Measurements from ENCODE around the gene SYCE3. TPM values are rescaled to one million over a fixed set of nuclear protein-coding genes. Genes with fewer than 3 reads are reported as not detected.

SYCE3 gene
- total RNA-seq, 1 donor from 2014 or later: not detected

DNA sequence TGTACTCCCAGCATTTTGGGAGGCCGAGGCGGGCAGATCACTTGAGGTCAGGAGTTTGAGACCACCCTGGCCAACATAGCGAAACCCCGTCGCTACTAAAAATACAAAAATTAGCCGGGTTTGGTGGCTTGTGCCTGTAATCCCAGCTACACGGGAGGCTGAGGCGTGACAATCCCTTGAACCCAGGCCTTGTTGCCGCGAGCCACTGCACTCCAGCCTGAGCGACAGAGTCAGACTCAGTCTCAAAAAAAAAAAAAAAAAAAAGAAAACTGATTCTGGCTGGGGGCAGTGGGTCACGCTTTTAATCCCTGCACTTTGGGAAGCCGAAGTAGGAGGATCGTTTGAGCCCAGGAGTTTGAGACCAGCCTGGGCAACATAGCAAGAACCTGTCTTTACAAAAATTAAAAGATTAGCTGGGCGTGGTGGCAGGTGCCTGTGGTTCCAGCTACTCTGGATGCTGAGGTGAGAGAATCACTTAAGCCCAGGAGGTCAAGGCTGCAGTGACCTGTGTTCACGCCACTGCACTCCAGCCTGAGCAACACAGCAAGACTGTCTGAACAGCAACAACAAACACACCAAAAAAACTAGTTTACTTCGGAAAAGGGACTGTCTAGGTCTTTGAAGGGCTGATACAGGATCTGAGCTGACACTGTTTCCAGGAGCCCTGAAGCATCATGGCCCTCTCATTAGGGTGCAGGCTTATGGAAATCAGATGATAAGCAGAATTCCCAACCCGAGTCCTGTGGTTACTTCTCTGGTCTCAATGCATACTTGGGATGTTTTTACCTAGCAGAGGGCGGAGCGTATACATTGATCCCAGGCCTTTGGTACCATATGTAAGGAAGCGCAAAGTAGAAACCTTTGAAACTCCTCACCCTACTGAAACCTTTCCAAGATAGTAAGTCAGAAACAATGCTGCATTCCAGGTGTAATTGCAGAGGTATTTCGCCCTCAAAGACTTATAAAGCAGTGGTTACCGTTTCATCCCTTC is 21.7 kb upstream of the SYCE3 start:
- Histone ChIP-seq H3K4me1 (ENCODE audit: control insufficient read depth in 3 of 3, insufficient read depth in 3 of 3, low read length in 3 of 3) (peaks cover 19 to 35% (median 29%) of the 10 kb centered on the region in 3 donors), H3K9me3 (ENCODE audit: control insufficient read depth in 3 of 3, low read length in 3 of 3) (no peaks in the 10 kb centered on the region), H3K36me3 (ENCODE audit: control insufficient read depth in 3 of 3, insufficient read depth in 3 of 3, low read length in 3 of 3) (peaks cover under 1 to 17% (median 13%) of the 10 kb centered on the region in 3 donors), H3K27me3 (ENCODE audit: control insufficient read depth in 3 of 3, insufficient read depth in 3 of 3, low read length in 3 of 3) (no peaks in the 10 kb centered on the region), H3K27ac (ENCODE audit: low read depth, low read length) (no peak overlapping the region), H3K9ac (ENCODE audit: low read depth in 1 of 3, low read length in 3 of 3) (peak overlapping the region in 1 of 3 donors; percentile 79), H3K4me3 (ENCODE audit: low read length in 3 of 3) (no peak overlapping the region)

DNA sequence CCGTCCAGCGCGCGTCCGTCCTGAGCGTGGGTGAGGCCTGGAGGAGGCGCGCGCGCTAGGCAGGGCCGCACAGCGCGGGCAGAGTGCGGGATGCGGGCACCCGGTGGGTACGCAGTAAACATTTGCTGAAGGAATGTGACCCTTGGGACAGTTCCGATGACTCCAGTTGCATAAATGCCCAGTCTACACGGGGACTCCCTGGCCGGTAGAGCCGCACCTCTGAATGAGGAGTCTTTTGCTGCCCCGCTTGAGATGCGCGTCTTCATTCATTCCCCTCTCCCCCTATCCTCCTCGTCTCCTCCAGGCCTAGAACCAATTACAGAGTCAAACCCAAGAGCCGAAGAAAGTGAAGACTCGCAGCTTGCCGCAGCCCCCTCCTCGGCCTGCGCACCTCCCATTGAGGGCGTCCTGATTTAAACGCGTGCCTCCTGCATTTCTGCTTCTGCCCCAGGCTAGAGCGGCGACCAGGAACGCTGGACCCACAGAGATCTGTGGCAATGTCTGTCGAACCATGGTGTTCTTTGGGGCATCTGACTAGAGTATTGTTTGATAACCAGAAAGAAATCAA is 20.7 kb upstream of the SYCE3 start:
- H3K9me3 ChIP-seq (ENCODE audit: control insufficient read depth in 3 of 3, low read length in 3 of 3): no peaks in the 10 kb centered on the region
- no peaks in the 10 kb centered on the region for H3K27me3 ChIP-seq (ENCODE audit: control insufficient read depth in 3 of 3, insufficient read depth in 3 of 3, low read length in 3 of 3)
- H3K9ac ChIP-seq (ENCODE audit: low read depth in 1 of 3, low read length in 3 of 3): peak overlapping the region; percentile 79 to 86 (median 85)
- peak overlapping the region; percentile 85 to 88 (median 87) for H3K4me3 ChIP-seq (ENCODE audit: low read length in 3 of 3)
- peaks cover 29 to 45% (median 40%) of the 10 kb centered on the region in 3 donors for H3K4me1 ChIP-seq (ENCODE audit: control insufficient read depth in 3 of 3, insufficient read depth in 3 of 3, low read length in 3 of 3)
- H3K27ac ChIP-seq (ENCODE audit: low read depth, low read length): peak overlapping the region; percentile 98
- H3K36me3 ChIP-seq (ENCODE audit: control insufficient read depth in 3 of 3, insufficient read depth in 3 of 3, low read length in 3 of 3): peaks cover 3 to 21% (median 13%) of the 10 kb centered on the region in 3 donors

DNA sequence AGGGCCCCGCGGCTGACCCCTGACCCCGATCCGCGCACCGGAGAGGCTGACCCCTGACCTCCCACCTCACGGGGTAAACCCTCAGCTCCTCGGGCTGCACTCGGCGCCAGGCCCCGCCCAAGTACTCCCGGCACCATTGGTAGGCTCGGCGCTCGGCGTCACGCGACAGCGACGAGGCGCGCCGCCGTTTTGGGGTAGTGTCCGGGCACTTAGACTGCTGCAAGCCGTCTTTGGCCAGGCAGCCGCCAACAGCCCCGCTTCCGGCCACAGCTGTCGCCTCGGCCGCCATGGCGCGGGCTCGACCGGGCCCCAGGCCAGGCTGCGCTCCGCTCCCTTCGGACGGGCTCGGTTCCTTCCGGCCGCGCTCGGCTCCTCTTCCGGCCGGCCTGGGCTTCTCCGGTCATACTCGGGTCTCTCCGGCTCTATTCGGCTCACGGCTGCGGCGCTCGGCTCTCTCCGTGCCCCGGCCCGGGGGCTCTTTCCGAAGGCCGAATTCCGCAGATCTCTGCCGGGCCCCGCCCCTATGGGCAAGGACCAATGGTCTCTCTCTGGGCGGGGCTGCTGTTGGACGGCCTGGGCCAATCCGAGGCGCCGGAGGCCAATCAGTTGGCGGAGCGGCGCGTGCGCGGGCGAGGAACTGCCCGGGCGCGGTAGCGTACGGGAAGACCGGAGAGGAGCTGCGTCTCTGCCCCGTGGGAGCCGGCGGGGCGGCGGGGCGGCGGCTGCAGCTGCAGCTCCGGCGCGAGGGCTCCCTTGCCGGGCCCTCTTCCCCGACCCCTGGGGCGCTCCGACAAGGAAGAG is 20.0 kb upstream of the SYCE3 start, which contains the start of gene CHKB:
Gene CHKB, minus strand, starts transcription at position 357 of the 801 bp plus-strand sequence. Its CDS starts 68 bp downstream, at position 289.
- Histone ChIP-seq H3K27ac (ENCODE audit: low read depth, low read length) (peak within 1 kb of the TSS; percentile 98), H3K36me3 (ENCODE audit: control insufficient read depth in 3 of 3, insufficient read depth in 3 of 3, low read length in 3 of 3) (peaks cover 3 to 21% (median 13%) of the 10 kb centered on the region in 3 donors), H3K9ac (ENCODE audit: low read depth in 1 of 3, low read length in 3 of 3) (peak within 1 kb of the TSS; percentile 94 to 98 (median 95)), H3K9me3 (ENCODE audit: control insufficient read depth in 3 of 3, low read length in 3 of 3) (no peaks in the 10 kb centered on the region), H3K4me3 (ENCODE audit: low read length in 3 of 3) (peak within 1 kb of the TSS; percentile 85 to 94 (median 92)), H3K27me3 (ENCODE audit: control insufficient read depth in 3 of 3, insufficient read depth in 3 of 3, low read length in 3 of 3) (no peaks in the 10 kb centered on the region), H3K4me1 (ENCODE audit: control insufficient read depth in 3 of 3, insufficient read depth in 3 of 3, low read length in 3 of 3) (peaks cover 30 to 45% (median 40%) of the 10 kb centered on the region in 3 donors)

GRCh38 chr22:50581950-50582492 is 19.3 kb upstream of the SYCE3 start:
- Histone ChIP-seq H3K36me3 (ENCODE audit: control insufficient read depth in 3 of 3, insufficient read depth in 3 of 3, low read length in 3 of 3) (peaks cover 6 to 21% (median 20%) of the 10 kb centered on the region in 3 donors), H3K4me1 (ENCODE audit: control insufficient read depth in 3 of 3, insufficient read depth in 3 of 3, low read length in 3 of 3) (peaks cover 37 to 52% (median 45%) of the 10 kb centered on the region in 3 donors), H3K9ac (ENCODE audit: low read depth in 1 of 3, low read length in 3 of 3) (peak overlapping the region; percentile 94 to 98 (median 95)), H3K9me3 (ENCODE audit: control insufficient read depth in 3 of 3, low read length in 3 of 3) (no peaks in the 10 kb centered on the region), H3K4me3 (ENCODE audit: low read length in 3 of 3) (peak overlapping the region; percentile 83 to 94 (median 92)), H3K27me3 (ENCODE audit: control insufficient read depth in 3 of 3, insufficient read depth in 3 of 3, low read length in 3 of 3) (no peaks in the 10 kb centered on the region), H3K27ac (ENCODE audit: low read depth, low read length) (peak overlapping the region; percentile 98)

DNA sequence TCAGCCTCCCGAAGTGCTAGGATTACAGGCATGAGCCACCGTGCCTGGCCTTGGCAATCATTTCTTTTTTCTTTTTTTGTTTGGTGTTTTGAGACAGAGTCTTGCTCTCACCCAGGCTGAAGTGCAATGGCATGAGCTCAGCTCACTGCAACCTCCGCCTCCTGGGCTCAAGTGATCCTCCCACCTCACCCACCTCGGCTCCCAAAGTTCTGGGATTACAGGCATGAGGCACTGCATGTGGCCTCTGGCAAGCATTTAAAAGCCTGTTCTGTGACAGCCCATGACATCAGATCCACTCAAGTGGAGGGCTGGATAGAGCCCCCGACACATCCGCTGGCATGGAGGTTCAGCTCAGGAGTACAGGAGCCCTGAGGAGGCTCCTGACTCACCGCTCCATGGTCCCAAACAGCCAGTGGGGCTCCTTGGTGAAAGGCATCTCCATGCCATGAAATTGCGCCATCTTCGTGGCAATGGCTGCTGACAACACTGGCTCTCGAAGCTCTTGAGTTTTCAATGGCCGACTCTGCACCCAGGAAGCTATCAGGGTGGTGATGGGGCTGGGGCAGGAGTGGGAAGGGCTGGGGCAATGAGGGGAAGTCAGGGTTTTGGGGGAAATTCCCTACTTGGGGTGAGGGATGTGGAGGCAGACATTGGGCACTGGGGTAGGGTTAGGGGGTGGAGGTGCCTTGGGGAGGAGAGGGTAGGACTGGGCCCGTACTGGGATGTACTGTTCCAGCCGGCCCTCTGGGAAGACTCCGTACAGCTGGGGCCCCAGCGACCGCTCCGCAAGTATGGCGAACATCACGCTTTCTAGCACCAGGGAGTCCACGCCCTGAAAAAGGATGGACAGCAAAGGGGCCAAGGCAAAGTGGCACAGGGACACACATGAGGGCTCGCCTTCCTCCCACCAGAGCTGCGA is 18.6 kb upstream of the SYCE3 start:
- Histone ChIP-seq H3K27me3 (ENCODE audit: control insufficient read depth in 3 of 3, insufficient read depth in 3 of 3, low read length in 3 of 3) (no peaks in the 10 kb centered on the region), H3K4me3 (ENCODE audit: low read length in 3 of 3) (peak overlapping the region; percentile 83 to 94 (median 92)), H3K27ac (ENCODE audit: low read depth, low read length) (peak overlapping the region; percentile 98), H3K9me3 (ENCODE audit: control insufficient read depth in 3 of 3, low read length in 3 of 3) (no peaks in the 10 kb centered on the region), H3K36me3 (ENCODE audit: control insufficient read depth in 3 of 3, insufficient read depth in 3 of 3, low read length in 3 of 3) (peaks cover 13 to 28% (median 27%) of the 10 kb centered on the region in 3 donors), H3K4me1 (ENCODE audit: control insufficient read depth in 3 of 3, insufficient read depth in 3 of 3, low read length in 3 of 3) (peaks cover 41 to 59% (median 53%) of the 10 kb centered on the region in 3 donors), H3K9ac (ENCODE audit: low read depth in 1 of 3, low read length in 3 of 3) (peak overlapping the region; percentile 94 to 98 (median 95))

DNA sequence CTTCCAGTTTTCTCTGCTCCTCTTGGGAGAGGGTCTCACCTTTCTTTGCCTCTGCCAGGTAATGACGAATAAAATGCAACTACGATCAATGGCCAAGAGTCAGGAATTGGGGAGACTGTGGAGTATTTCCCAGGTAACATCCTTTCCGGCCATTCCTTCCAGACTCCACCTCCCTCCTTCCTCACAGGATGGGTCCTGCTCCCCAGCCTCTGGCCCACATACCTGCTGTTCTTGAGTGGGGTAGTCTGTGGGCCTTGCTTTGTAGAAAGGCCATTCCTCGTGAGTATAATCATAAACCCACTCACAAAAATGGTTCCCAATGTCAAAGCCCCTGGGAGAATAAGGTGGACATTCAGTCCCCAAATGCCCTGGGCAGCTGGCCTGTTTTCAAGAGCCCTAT is 17.0 kb upstream of the SYCE3 start:
- H3K9me3 ChIP-seq (ENCODE audit: control insufficient read depth in 3 of 3, low read length in 3 of 3): no peaks in the 10 kb centered on the region
- H3K27ac ChIP-seq (ENCODE audit: low read depth, low read length): peak overlapping the region; percentile 96
- H3K27me3 ChIP-seq (ENCODE audit: control insufficient read depth in 3 of 3, insufficient read depth in 3 of 3, low read length in 3 of 3): no peaks in the 10 kb centered on the region
- H3K4me1 ChIP-seq (ENCODE audit: control insufficient read depth in 3 of 3, insufficient read depth in 3 of 3, low read length in 3 of 3): peaks cover 41 to 66% (median 62%) of the 10 kb centered on the region in 3 donors
- no peak overlapping the region for H3K4me3 ChIP-seq (ENCODE audit: low read length in 3 of 3)
- H3K9ac ChIP-seq (ENCODE audit: low read depth in 1 of 3, low read length in 3 of 3): peak overlapping the region in 2 of 3 donors; percentile 60 to 90
- peaks cover 25 to 39% (median 37%) of the 10 kb centered on the region in 3 donors for H3K36me3 ChIP-seq (ENCODE audit: control insufficient read depth in 3 of 3, insufficient read depth in 3 of 3, low read length in 3 of 3)

DNA sequence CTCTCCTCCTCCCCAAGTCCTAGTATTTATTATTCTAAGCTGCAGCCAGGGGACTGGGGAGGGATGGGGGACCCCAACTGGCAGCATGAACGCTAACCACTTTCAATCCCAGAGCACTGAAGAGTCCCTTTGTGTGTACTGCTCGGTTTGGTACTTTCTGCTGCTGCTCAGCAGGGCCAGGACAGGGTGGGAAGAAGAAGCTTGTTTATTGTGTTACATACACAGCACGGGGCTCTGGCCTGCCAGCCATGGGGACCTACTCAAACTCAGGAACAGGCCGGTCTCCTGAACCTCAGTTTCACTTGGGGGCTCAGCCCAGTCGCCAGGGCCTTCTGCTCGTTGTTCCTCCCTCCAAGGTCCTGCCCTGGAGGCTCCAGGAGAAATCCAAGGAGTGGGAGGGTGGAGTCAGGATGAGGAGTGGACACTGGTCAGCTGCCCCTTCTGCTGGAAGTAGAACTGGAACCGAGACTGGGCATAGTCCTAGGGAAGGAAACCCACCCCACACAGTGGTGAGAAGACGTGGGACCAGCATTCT is 16.1 kb upstream of the SYCE3 start:
- H3K9me3 ChIP-seq (ENCODE audit: control insufficient read depth in 3 of 3, low read length in 3 of 3): no peaks in the 10 kb centered on the region
- H3K9ac ChIP-seq (ENCODE audit: low read depth in 1 of 3, low read length in 3 of 3): peak overlapping the region; percentile 60 to 90 (median 84)
- peak overlapping the region; percentile 35 to 68 (median 43) for H3K4me3 ChIP-seq (ENCODE audit: low read length in 3 of 3)
- peaks cover 34 to 48% (median 40%) of the 10 kb centered on the region in 3 donors for H3K36me3 ChIP-seq (ENCODE audit: control insufficient read depth in 3 of 3, insufficient read depth in 3 of 3, low read length in 3 of 3)
- H3K27me3 ChIP-seq (ENCODE audit: control insufficient read depth in 3 of 3, insufficient read depth in 3 of 3, low read length in 3 of 3): no peaks in the 10 kb centered on the region
- peaks cover 40 to 64% (median 64%) of the 10 kb centered on the region in 3 donors for H3K4me1 ChIP-seq (ENCODE audit: control insufficient read depth in 3 of 3, insufficient read depth in 3 of 3, low read length in 3 of 3)
- H3K27ac ChIP-seq (ENCODE audit: low read depth, low read length): peak overlapping the region; percentile 96

DNA sequence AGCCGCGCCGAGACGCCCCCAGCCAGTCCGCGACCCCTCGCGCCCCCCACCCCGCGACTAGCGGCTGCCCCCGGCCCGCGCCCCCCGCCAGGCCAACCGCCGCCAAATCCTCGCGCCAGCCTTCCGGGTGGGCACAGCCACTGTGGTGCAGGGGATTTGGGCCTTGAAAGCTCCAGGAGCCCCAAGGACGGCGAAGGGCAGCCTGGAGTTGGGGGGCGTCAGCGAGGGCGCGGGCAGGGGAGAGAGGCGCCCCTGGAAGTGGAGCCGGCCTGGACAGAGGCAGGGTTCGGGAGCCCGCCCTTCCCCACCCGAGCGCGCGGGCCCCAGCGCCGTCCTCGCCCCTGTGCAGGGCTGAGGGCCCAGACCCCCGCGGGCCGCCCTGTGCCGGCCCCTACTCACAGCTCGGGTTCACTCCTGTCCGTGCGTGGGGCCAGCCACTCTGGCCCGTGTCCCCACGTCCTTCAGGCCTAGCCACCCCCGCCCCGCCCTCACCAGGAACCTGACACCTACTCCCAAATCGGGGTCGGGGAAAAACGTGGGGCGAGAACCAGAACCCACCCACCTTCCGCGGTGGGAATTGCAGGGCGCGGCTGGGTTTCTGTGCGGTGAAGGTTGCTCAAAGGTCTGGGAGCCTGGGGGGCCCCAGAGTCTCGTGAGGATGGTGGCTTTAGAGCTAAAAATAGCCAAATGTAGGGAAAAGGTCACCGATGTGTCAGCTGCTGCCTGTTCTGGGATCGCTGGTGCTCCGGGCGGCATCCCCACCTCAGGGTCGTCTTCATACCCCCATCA is 15.5 kb upstream of the SYCE3 start, which contains the start of gene CPT1B:
Gene CPT1B, minus strand, starts transcription at position 441 of the 789 bp plus-strand sequence. CDS start 512 bp downstream, outside the sequence.
- Histone ChIP-seq H3K36me3 (ENCODE audit: control insufficient read depth in 3 of 3, insufficient read depth in 3 of 3, low read length in 3 of 3) (peaks cover 40 to 55% (median 46%) of the 10 kb centered on the region in 3 donors), H3K27me3 (ENCODE audit: control insufficient read depth in 3 of 3, insufficient read depth in 3 of 3, low read length in 3 of 3) (no peaks in the 10 kb centered on the region), H3K27ac (ENCODE audit: low read depth, low read length) (peak within 1 kb of the TSS; percentile 96), H3K9me3 (ENCODE audit: control insufficient read depth in 3 of 3, low read length in 3 of 3) (no peaks in the 10 kb centered on the region), H3K9ac (ENCODE audit: low read depth in 1 of 3, low read length in 3 of 3) (peak within 1 kb of the TSS; percentile 60 to 90 (median 84)), H3K4me1 (ENCODE audit: control insufficient read depth in 3 of 3, insufficient read depth in 3 of 3, low read length in 3 of 3) (peaks cover 34 to 62% (median 58%) of the 10 kb centered on the region in 3 donors), H3K4me3 (ENCODE audit: low read length in 3 of 3) (peak within 1 kb of the TSS; percentile 54 to 87 (median 68))
